H9 (cell line): ENCODE data around the gene HMX1. TPM values are rescaled to one million over a fixed set of nuclear protein-coding genes. Genes with fewer than 3 reads are reported as not detected.

Experiments used
- DNase-seq: peaks from one replicate; pipeline ENCODE4 v3.0.0-alpha.2; 2017
- H2AFZ ChIP-seq: one replicate; pipeline ENCODE4 v1.6.1; 2013; ENCODE audit warnings: mild to moderate bottlenecking, low read length, control low read depth, moderate library complexity
- H2AK5ac ChIP-seq: 2 replicates; pipeline ENCODE4 v1.6.1; 2013; ENCODE audit warnings: low read length, control low read depth, mixed read lengths; ENCODE audit not compliant: insufficient read length
- H2BK120ac ChIP-seq: one replicate; pipeline ENCODE4 v1.6.1; 2013; ENCODE audit warnings: low read depth, mild to moderate bottlenecking, low read length, control low read depth, inconsistent platforms; ENCODE audit not compliant: poor library complexity, severe bottlenecking
- H2BK12ac ChIP-seq: 2 replicates; pipeline ENCODE4 v1.6.1; 2013; ENCODE audit warnings: low read length, control low read depth, mixed read lengths, low read depth; ENCODE audit not compliant: insufficient read length
- H2BK15ac ChIP-seq: 2 replicates; pipeline ENCODE4 v1.6.1; 2013; ENCODE audit warnings: low read depth, low read length, control low read depth
- H2BK20ac ChIP-seq: one replicate; pipeline ENCODE4 v1.6.1; 2013; ENCODE audit warnings: low read depth, mild to moderate bottlenecking, low read length, control low read depth, inconsistent platforms; ENCODE audit not compliant: poor library complexity, severe bottlenecking
- H2BK5ac ChIP-seq: 2 replicates; pipeline ENCODE4 v1.6.1; 2013; ENCODE audit warnings: low read length, control low read depth, mixed read lengths; ENCODE audit not compliant: insufficient read length
- H3K14ac ChIP-seq: 2 replicates; pipeline ENCODE4 v1.6.1; 2013; ENCODE audit warnings: low read length, control low read depth; ENCODE audit not compliant: insufficient read depth
- H3K18ac ChIP-seq: 2 replicates; pipeline ENCODE4 v1.6.1; 2013; ENCODE audit warnings: low read depth, mild to moderate bottlenecking, mixed read lengths, low read length, control low read depth; ENCODE audit not compliant: insufficient read length
- H3K23ac ChIP-seq: 2 replicates; pipeline ENCODE4 v1.6.1; 2013; ENCODE audit warnings: low read length, control low read depth, mixed read lengths, low read depth; ENCODE audit not compliant: insufficient read length
- H3K23me2 ChIP-seq: 2 replicates; pipeline ENCODE4 v1.6.1; 2013; ENCODE audit warnings: low read depth, mild to moderate bottlenecking, mixed read lengths, low read length, control low read depth; ENCODE audit not compliant: insufficient read length, poor library complexity, severe bottlenecking
- H3K27ac ChIP-seq: 2 replicates; pipeline ENCODE4 v1.5.1; 2013; ENCODE audit warnings: low read length, control low read depth, mixed read lengths, low read depth; ENCODE audit not compliant: insufficient read length
- H3K27me3 ChIP-seq: 2 replicates; pipeline ENCODE4 v1.6.1; 2013; ENCODE audit warnings: low read length, control low read depth, inconsistent platforms; ENCODE audit not compliant: insufficient read depth
- H3K4ac ChIP-seq: 2 replicates; pipeline ENCODE4 v1.6.1; 2013; ENCODE audit warnings: low read depth, mild to moderate bottlenecking, control low read depth, inconsistent platforms, low read length, moderate library complexity
- H3K4me1 ChIP-seq: 2 replicates; pipeline ENCODE4 v1.6.1; 2013; ENCODE audit warnings: low read length, control low read depth, inconsistent platforms; ENCODE audit not compliant: insufficient read depth
- H3K4me2 ChIP-seq: 2 replicates; pipeline ENCODE4 v1.6.1; 2013; ENCODE audit warnings: low read length, control low read depth, mixed read lengths; ENCODE audit not compliant: insufficient read length, insufficient read depth
- H3K56ac ChIP-seq: 2 replicates; pipeline ENCODE4 v1.6.1; 2013; ENCODE audit warnings: low read depth, mild to moderate bottlenecking, mixed read lengths, low read length, control low read depth; ENCODE audit not compliant: insufficient read length
- H3K79me1 ChIP-seq: 2 replicates; pipeline ENCODE4 v1.6.1; 2013; ENCODE audit warnings: low read depth, mild to moderate bottlenecking, moderate library complexity, low read length, control low read depth, inconsistent platforms; ENCODE audit not compliant: insufficient read depth, poor library complexity, severe bottlenecking
- H3K79me2 ChIP-seq: 2 replicates; pipeline ENCODE4 v1.6.1; 2013; ENCODE audit warnings: low read length, control low read depth, inconsistent platforms; ENCODE audit not compliant: insufficient read depth
- H3K9ac ChIP-seq: 2 replicates; pipeline ENCODE4 v1.6.1; 2013; ENCODE audit warnings: low read length, control low read depth, mixed read lengths; ENCODE audit not compliant: insufficient read length; ENCODE audit errors: extremely low read depth
- H3K9me3 ChIP-seq: one replicate; pipeline ENCODE4 v1.6.1; 2013; ENCODE audit warnings: low read depth, low read length, inconsistent platforms; ENCODE audit not compliant: control insufficient read depth
- H3T11ph ChIP-seq: one replicate; pipeline ENCODE4 v1.6.1; 2013; ENCODE audit warnings: mild to moderate bottlenecking, low read length, control low read depth, inconsistent platforms
- H4K20me1 ChIP-seq: one replicate; pipeline ENCODE4 v1.6.1; 2013; ENCODE audit not compliant: control insufficient read depth, insufficient read length, insufficient read depth
- H4K5ac ChIP-seq: 2 replicates; pipeline ENCODE4 v1.6.1; 2013; ENCODE audit warnings: low read depth, mild to moderate bottlenecking, mixed read lengths, low read length, control low read depth; ENCODE audit not compliant: insufficient read length
- H4K8ac ChIP-seq: replicated peaks from 2 replicates; pipeline ENCODE4 v1.6.1; 2013; ENCODE audit warnings: low read length, control low read depth, mixed read lengths, low read depth; ENCODE audit not compliant: insufficient read length
- H4K91ac ChIP-seq: 2 replicates; pipeline ENCODE4 v1.6.1; 2013; ENCODE audit warnings: low read depth, mild to moderate bottlenecking, moderate library complexity, mixed read lengths, low read length, control low read depth; ENCODE audit not compliant: insufficient read length
- H3K27ac Mint-ChIP-seq, 3 experiments: 2 replicates in 2 of 3; 3 replicates in 1 of 3; pipeline ENCODE4 v1.8.0; 2020 to 2021; ENCODE audit warnings: mixed read lengths in 3 of 3, mild to moderate bottlenecking in 1 of 3, moderate library complexity in 1 of 3
- H3K27me3 Mint-ChIP-seq: 2 replicates; pipeline ENCODE4 v1.8.0; 2021; ENCODE audit warnings: low read depth, mild to moderate bottlenecking, moderate library complexity, mixed read lengths
- H3K36me3 Mint-ChIP-seq, 3 experiments: 2 replicates in 2 of 3; 3 replicates in 1 of 3; pipeline ENCODE4 v1.8.0; 2020 to 2021; ENCODE audit warnings: low read depth in 3 of 3, mixed read lengths in 3 of 3; ENCODE audit not compliant: insufficient read depth in 1 of 3
- H3K4me1 Mint-ChIP-seq, 2 experiments: 2 replicates each; pipeline ENCODE4 v1.8.0; 2020; ENCODE audit warnings: mixed read lengths in 2 of 2
- H3K4me3 Mint-ChIP-seq, 2 experiments: 2 replicates in 1 of 2; 3 replicates in 1 of 2; pipeline ENCODE4 v1.8.0; 2020 to 2021; ENCODE audit warnings: mild to moderate bottlenecking in 2 of 2, mixed read lengths in 2 of 2, moderate library complexity in 1 of 2
- H3K9me3 Mint-ChIP-seq, 2 experiments: 2 replicates in 1 of 2; 3 replicates in 1 of 2; pipeline ENCODE4 v1.8.0; 2020; ENCODE audit warnings: mild to moderate bottlenecking in 2 of 2, mixed read lengths in 2 of 2, moderate library complexity in 1 of 2
- CTCF ChIP-seq: fragments of 200-600 bp; sonication (generic); conservative IDR thresholded peaks from 3 replicates; pipeline ENCODE4 v1.8.0; 2021; ENCODE audit warnings: antibody characterized with exemption, mild to moderate bottlenecking
- WGBS: extraction: QIAGEN DNeasy Blood & Tissue Kit; methylation state at CpG from one replicate; pipeline ENCODE4 v1.1.7; 2013; ENCODE audit warnings: missing lambda C conversion rate, low lambda C conversion rate, mixed read lengths; ENCODE audit not compliant: insufficient read length; ENCODE audit errors: extremely low coverage; 5-methylcytosine and 5-hydroxymethylcytosine counted together
- total RNA-seq: library from RNA; stranded (reverse); gene quantifications from 2 replicates; pipeline ENCODE4 v1.2.1, GENCODE V29; 2021

Gene HMX1
- total RNA-seq, 1 experiment from 2014 or later, result 0.26 TPM

GRCh38 chr4:8837181-8837841 lies 34.3 kb downstream of the HMX1 start:
- Histone ChIP-seq H2BK5ac (no peak overlapping the region), H3K56ac (no peak overlapping the region), H4K91ac (no peak overlapping the region), H3K23me2 (no peaks in the 10 kb centered on the region), H4K8ac (no peak overlapping the region), H3K79me2 (no peaks in the 10 kb centered on the region), H3K27ac (no peak overlapping the region), H3K27me3 (no peaks in the 10 kb centered on the region), H3K9me3 (no peaks in the 10 kb centered on the region), H4K20me1 (no peaks in the 10 kb centered on the region), H3K14ac (0 out of 2 replicates have a peak overlapping the region, but pooled peaks have one; percentile 26), H2BK15ac (no peak overlapping the region), H3K23ac (no peak overlapping the region), H3K18ac (peak overlapping the region; percentile 27), H3K79me1 (no peaks in the 10 kb centered on the region), H3K4ac (no peak overlapping the region), H2BK12ac (no peak overlapping the region), H3T11ph (no peak overlapping the region), H3K9ac (no peak overlapping the region), H3K4me1 (no peaks in the 10 kb centered on the region), H4K5ac (no peak overlapping the region), H2BK20ac (no peak overlapping the region), H2AFZ (no peak overlapping the region), H2AK5ac (no peak overlapping the region), H2BK120ac (no peak overlapping the region), H3K4me2 (no peak overlapping the region)
- H3K4me1 Mint-ChIP-seq, result peaks cover 12 to 41% of the 10 kb centered on the region in 2 experiments
- no peaks in the 10 kb centered on the region for H3K36me3 Mint-ChIP-seq
- TF ChIP-seq CTCF, result no peak
- peak; percentile 34 for DNase-seq
- H3K27ac Mint-ChIP-seq, result peak overlapping the region in 2 of 3 experiments; percentile 77 to 90; a peak in 3 of 7 replicates
- H3K4me3 Mint-ChIP-seq, result no peak overlapping the region
- no CpG with 5 or more reads among the region's 19 CpGs for WGBS
- H3K9me3 Mint-ChIP-seq, result no peaks in the 10 kb centered on the region
- peaks cover 4% of the 10 kb centered on the region for H3K27me3 Mint-ChIP-seq
